Measurements from ENCODE around the gene SENP8.

The SENP8 gene

GRCh38 chr15:72130272-72130671 is 12.1 kb downstream of the SENP8 start:
- no peak for DNase-seq (ENCODE audit: low read depth)
- TF ChIP-seq, protein P1, sequence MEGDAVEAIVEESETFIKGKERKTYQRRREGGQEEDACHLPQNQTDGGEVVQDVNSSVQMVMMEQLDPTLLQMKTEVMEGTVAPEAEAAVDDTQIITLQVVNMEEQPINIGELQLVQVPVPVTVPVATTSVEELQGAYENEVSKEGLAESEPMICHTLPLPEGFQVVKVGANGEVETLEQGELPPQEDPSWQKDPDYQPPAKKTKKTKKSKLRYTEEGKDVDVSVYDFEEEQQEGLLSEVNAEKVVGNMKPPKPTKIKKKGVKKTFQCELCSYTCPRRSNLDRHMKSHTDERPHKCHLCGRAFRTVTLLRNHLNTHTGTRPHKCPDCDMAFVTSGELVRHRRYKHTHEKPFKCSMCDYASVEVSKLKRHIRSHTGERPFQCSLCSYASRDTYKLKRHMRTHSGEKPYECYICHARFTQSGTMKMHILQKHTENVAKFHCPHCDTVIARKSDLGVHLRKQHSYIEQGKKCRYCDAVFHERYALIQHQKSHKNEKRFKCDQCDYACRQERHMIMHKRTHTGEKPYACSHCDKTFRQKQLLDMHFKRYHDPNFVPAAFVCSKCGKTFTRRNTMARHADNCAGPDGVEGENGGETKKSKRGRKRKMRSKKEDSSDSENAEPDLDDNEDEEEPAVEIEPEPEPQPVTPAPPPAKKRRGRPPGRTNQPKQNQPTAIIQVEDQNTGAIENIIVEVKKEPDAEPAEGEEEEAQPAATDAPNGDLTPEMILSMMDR (conservative IDR thresholded peaks at IDR 0.05; ENCODE audit: low read length): no peak

GRCh38 chr15:72131922-72132321 is 13.7 kb downstream of the SENP8 start:
- TF ChIP-seq, protein P1 (conservative IDR thresholded peaks at IDR 0.05; ENCODE audit: low read length): no peak
- no peak for DNase-seq (ENCODE audit: low read depth)
- no peak overlapping the region for H3K4me3 ChIP-seq (ENCODE audit: low read length)

More at GRCh38 chr15:72130272-72130671, 12.1 kb downstream of the SENP8 start:
- no peak overlapping the region for H3K4me3 ChIP-seq (ENCODE audit: low read length)

DNA sequence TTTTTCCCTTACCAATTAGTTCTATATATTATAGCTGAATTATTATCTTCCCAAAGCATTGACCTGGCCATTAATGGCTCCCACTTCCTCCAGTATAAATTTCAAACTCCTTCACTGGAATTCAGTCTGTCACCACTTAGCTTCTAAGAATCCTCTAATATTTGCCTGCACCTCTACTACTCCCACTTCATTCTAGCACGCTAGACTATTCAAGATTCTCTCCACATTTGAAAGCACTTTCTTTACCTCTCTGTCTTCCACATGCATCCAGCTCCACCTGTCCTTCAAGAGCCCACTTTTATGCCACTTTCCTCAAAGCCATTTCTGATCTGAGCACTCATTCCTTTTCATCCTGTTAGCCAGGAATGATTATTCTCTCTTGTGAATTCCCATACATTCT is 15.0 kb downstream of the SENP8 start:
- no peak for DNase-seq (ENCODE audit: low read depth)
- TF ChIP-seq, protein P1 (conservative IDR thresholded peaks at IDR 0.05; ENCODE audit: low read length): no peak
- no peak overlapping the region for H3K4me3 ChIP-seq (ENCODE audit: low read length)

- no peak for DNase-seq (ENCODE audit: low read depth)
- TF ChIP-seq, protein P1 (conservative IDR thresholded peaks at IDR 0.05; ENCODE audit: low read length): no peak
- no peak overlapping the region for H3K4me3 ChIP-seq (ENCODE audit: low read length)
Measured at GRCh38 chr15:72135719-72136118, 17.5 kb downstream of the SENP8 start.

DNA sequence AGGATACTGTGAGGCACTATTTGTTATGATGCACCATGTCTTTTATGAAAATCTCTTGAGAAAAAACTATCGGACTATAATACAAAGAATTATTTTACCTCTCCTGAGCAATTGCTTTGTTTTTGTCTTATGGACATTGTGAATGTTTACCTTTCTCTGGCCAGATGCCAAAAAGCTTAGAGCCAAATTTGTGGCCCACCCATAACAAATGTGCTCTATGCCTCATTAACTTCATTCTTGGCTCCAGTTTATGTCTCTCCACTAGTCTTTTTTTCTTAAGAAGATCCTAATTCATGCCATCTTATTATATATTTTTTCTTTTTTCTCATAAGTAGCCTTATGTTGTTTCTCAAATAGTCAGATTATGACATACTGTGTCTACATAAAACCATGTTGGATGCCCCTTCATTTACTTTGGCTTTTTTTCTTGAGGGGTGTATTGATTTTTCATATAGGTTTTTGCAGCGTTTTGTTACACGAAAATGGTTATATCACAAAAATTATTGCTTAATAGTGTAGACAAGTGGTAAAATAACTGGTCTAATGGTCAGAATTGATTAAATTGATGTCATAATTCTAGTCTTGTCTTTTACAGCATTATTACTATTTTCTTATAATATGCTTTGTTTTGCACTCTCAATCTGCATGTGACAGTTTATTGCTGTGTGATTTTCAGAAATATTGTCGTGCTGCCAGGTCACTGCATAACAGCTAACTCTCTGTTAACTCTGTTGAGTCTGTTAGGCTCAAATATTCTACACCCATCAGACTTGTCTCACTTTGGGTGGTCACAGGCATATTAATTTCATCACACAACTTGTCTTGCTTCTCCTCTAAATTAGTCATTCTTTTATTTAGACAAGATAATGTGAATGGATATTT is 18.2 kb downstream of the SENP8 start:
- DNase-seq (ENCODE audit: low read depth): no peak
- TF ChIP-seq, protein P1 (conservative IDR thresholded peaks at IDR 0.05; ENCODE audit: low read length): no peak
- H3K4me3 ChIP-seq (ENCODE audit: low read length): no peak overlapping the region

GRCh38 chr15:72139667-72140066 is 21.5 kb downstream of the SENP8 start:
- H3K4me3 ChIP-seq (ENCODE audit: low read length): no peak overlapping the region
- DNase-seq (ENCODE audit: low read depth): no peak

More at GRCh38 chr15:72139667-72140066, 21.5 kb downstream of the SENP8 start:
- TF ChIP-seq, protein P1 (conservative IDR thresholded peaks at IDR 0.05; ENCODE audit: low read length): no peak
